K562 (cell line): ENCODE data around the gene HPGDS. TPM values are rescaled to one million over a fixed set of nuclear protein-coding genes. Genes with fewer than 3 reads are reported as not detected.

Experiments used
- FIP1L1 ChIP-seq: fragments of 200-400 bp; formaldehyde crosslinking; IDR thresholded peaks from 2 replicates; pipeline ENCODE4 v1.6.1; 2018; ENCODE audit warnings: mild to moderate bottlenecking, low read depth, low read length; ENCODE audit not compliant: poor library complexity, severe bottlenecking
- YY1 ChIP-seq, 3 experiments: IDR thresholded peaks; 2 replicates each; pipeline ENCODE4 v1.6.1; 2011; ENCODE audit warnings: low read length in 2 of 3, mild to moderate bottlenecking in 2 of 3, moderate library complexity in 2 of 3, borderline replicate concordance in 1 of 3, control low read depth in 1 of 3, low read depth in 1 of 3; ENCODE audit not compliant: insufficient read depth in 3 of 3, insufficient replicate concordance in 2 of 3, control insufficient read depth in 1 of 3, insufficient read length in 1 of 3; ENCODE audit errors: extremely low read depth in 1 of 3
- polyA plus RNA-seq, 8 experiments: library from polyadenylated mRNA; depleted of rRNA in 4 of 8; stranded (reverse) in 5 of 8; unstranded in 3 of 8; fragments of >200 nt; fragmentation: Nextera tagmentation in 2 of 8; fragmentation: Illumina TruSeq in 1 of 8; extraction: Ambion mirVana in 2 of 8; extraction: Trizol in 1 of 8; gene quantifications; 2 replicates each; pipeline versions ENCODE4 v1.2.1 to v1.2.3, GENCODE V29; 2011 to 2014; ENCODE audit warnings: inconsistent platforms in 1 of 8, missing spikeins in 1 of 8
- total RNA-seq, 7 experiments: library from RNA; depleted of rRNA in 6 of 7; stranded (reverse); fragments of >200 nt in 6 of 7; fragmentation: Illumina TruSeq in 2 of 7; extraction: Trizol in 2 of 7; gene quantifications; 2 replicates each; pipeline versions ENCODE4 v1.2.1 to v1.2.3, GENCODE V29; 2011 to 2021; ENCODE audit warnings: low replicate concordance in 1 of 7
- TF ChIP-seq, protein P1 (sequence below): fragments of 450-650 bp; IDR thresholded peaks from 2 replicates; pipeline ENCODE4 v1.6.1; 2016; ENCODE audit warnings: low read depth
- TF ChIP-seq, protein P2 (sequence below): fragments of 450-650 bp; formaldehyde crosslinking; IDR thresholded peaks from 2 replicates; pipeline ENCODE4 v1.4.0; 2022; ENCODE audit warnings: missing genetic modification characterization

Gene HPGDS
- total and polyA plus RNA-seq, 9 of the 15 experiments (the other 6 are each of a cell fraction or from before 2014, with no cell fraction given) = 0.07 to 0.36 (median 0.14) TPM; not detected in 4

DNA sequence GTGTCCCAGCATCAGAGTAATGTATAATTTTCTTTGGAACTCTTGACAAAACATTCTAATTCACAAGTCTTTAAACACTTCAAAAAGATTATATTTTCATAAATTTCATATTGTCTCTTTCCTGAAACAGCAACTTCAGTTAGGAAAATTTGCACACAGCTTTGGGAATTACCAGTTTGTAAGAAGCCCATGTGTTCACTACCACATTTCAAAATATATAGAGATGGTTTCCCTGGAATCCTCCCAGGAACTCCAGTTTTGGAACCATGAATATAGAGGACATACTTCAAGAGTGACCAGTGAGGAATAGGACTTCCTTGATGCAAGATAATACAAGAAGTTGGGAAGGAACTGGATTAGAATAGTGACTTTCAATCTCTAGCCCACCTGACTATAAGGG is 28.7 kb upstream of the HPGDS start (continued):
- TF ChIP-seq, protein P1, sequence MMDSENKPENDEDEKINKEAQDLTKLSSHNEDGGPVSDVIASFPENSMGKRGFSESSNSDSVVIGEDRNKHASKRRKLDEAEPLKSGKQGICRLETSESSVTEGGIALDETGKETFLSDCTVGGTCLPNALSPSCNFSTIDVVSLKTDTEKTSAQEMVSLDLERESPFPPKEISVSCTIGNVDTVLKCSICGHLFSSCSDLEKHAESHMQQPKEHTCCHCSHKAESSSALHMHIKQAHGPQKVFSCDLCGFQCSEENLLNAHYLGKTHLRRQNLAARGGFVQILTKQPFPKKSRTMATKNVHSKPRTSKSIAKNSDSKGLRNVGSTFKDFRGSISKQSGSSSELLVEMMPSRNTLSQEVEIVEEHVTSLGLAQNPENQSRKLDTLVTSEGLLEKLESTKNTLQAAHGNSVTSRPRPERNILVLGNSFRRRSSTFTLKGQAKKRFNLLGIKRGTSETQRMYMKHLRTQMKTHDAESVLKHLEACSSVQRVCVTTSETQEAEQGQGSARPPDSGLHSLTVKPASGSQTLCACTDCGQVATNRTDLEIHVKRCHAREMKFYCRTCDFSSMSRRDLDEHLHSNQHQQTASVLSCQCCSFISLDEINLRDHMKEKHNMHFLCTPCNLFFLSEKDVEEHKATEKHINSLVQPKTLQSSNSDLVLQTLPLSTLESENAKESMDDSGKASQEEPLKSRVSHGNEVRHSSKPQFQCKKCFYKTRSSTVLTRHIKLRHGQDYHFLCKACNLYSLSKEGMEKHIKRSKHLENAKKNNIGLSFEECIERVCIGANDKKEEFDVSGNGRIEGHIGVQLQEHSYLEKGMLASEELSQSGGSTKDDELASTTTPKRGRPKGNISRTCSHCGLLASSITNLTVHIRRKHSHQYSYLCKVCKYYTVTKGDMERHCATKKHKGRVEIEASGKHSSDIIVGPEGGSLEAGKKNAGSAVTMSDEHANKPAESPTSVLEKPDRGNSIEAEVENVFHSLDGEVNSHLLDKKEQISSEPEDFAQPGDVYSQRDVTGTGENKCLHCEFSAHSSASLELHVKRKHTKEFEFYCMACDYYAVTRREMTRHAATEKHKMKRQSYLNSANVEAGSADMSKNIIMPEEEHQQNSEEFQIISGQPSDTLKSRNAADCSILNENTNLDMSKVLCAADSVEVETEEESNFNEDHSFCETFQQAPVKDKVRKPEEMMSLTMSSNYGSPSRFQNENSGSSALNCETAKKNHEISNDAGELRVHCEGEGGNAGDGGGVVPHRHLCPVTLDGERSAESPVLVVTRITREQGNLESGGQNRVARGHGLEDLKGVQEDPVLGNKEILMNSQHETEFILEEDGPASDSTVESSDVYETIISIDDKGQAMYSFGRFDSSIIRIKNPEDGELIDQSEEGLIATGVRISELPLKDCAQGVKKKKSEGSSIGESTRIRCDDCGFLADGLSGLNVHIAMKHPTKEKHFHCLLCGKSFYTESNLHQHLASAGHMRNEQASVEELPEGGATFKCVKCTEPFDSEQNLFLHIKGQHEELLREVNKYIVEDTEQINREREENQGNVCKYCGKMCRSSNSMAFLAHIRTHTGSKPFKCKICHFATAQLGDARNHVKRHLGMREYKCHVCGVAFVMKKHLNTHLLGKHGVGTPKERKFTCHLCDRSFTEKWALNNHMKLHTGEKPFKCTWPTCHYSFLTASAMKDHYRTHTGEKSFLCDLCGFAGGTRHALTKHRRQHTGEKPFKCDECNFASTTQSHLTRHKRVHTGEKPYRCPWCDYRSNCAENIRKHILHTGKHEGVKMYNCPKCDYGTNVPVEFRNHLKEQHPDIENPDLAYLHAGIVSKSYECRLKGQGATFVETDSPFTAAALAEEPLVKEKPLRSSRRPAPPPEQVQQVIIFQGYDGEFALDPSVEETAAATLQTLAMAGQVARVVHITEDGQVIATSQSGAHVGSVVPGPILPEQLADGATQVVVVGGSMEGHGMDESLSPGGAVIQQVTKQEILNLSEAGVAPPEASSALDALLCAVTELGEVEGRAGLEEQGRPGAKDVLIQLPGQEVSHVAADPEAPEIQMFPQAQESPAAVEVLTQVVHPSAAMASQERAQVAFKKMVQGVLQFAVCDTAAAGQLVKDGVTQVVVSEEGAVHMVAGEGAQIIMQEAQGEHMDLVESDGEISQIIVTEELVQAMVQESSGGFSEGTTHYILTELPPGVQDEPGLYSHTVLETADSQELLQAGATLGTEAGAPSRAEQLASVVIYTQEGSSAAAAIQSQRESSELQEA = no peak
- no peak for TF ChIP-seq YY1 (IDR thresholded peaks at IDR 0.05; ENCODE audit: borderline replicate concordance in 1 of 3, control insufficient read depth in 1 of 3, extremely low read depth in 1 of 3, insufficient read depth in 3 of 3, insufficient read length in 1 of 3, insufficient replicate concordance in 2 of 3, low read depth in 1 of 3, low read length in 2 of 3)
- TF ChIP-seq, protein P2, sequence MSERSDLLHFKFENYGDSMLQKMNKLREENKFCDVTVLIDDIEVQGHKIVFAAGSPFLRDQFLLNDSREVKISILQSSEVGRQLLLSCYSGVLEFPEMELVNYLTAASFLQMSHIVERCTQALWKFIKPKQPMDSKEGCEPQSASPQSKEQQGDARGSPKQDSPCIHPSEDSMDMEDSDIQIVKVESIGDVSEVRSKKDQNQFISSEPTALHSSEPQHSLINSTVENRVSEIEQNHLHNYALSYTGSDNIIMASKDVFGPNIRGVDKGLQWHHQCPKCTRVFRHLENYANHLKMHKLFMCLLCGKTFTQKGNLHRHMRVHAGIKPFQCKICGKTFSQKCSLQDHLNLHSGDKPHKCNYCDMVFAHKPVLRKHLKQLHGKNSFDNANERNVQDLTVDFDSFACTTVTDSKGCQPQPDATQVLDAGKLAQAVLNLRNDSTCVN = no peak
- no peak for TF ChIP-seq FIP1L1
- TF ChIP-seq, all 486 proteins: peak for 0
